ENCODE measurements around the gene DRICH1. TPM values are rescaled to one million over a fixed set of nuclear protein-coding genes. Genes with fewer than 3 reads are reported as not detected.

DRICH1 gene
- polyA plus RNA-seq, 3 donors, result 1.7 TPM; not detected in 2

DNA sequence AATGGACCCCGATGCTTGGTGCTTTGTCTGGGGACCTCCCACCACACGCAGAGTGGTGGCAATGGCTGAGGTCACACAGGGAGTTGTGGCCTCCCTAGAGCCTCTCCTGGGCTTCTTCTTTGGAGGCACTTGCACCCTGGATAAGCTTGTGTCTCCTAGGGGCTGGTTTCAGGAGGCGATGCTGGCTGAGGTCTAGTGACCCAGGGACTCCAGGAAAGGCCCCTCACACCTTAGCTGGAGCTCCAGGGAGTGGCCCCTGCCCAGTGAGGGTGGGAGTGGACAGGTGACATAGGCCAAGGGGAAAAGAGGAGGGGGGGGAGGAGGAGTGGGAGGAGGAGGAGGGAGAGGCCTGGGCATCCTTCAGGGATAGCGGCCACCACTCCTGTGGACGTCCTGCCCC is 52.8 kb downstream of the DRICH1 start:
- H3K4me1 ChIP-seq (ENCODE audit: control insufficient read depth in 1 of 2, insufficient read depth in 2 of 2, low read length in 2 of 2), result no peaks in the 10 kb centered on the region
- no peak overlapping the region for H3K4me3 ChIP-seq (replicated peaks in 1 of 3; ENCODE audit: low read depth in 2 of 3, low read length in 3 of 3)
- H4K20me1 ChIP-seq (ENCODE audit: insufficient read depth, low read length), result no peaks in the 10 kb centered on the region
- Mint-ChIP-seq H3K27ac (peak overlapping the region in 1 of 7 donors; percentile 50), H3K4me1 (peaks cover 15% of the 10 kb centered on the region), H3K9me3 (peaks cover 0 to 2% (median 0%) of the 10 kb centered on the region in 7 donors), H3K4me3 (no peak overlapping the region), H3K36me3 (no peaks in the 10 kb centered on the region), H3K27me3 (ENCODE audit: low read depth in 3 of 3) (peaks cover 4 to 23% (median 16%) of the 10 kb centered on the region in 3 donors)
- no peaks in the 10 kb centered on the region for H3K79me2 ChIP-seq (ENCODE audit: insufficient read depth, low read length)
- peaks cover 0 to 8% of the 10 kb centered on the region in 2 donors for H3K27me3 ChIP-seq (ENCODE audit: control insufficient read depth in 2 of 2, insufficient read depth in 2 of 2, low read length in 2 of 2)
- H3K36me3 ChIP-seq (replicated peaks in 1 of 2; ENCODE audit: control insufficient read depth in 1 of 2, insufficient read depth in 2 of 2, low read length in 2 of 2), result no peaks in the 10 kb centered on the region
- intact Hi-C loops (cut with micrococcal nuclease), result no loop called here
- DNase-seq, result no peak
- WGBS (ENCODE audit: insufficient coverage), result 67% methylated on average over 3 of the region's 5 CpGs
- no peak overlapping the region for H3K4me2 ChIP-seq (replicated peaks; ENCODE audit: extremely low read depth, low read length, poor library complexity, severe bottlenecking)
- H3K9ac ChIP-seq (ENCODE audit: insufficient read depth, low read length, poor library complexity, severe bottlenecking), result no peak overlapping the region
- TF ChIP-seq CTCF (IDR thresholded peaks at IDR 0.05), result no peak
- H2AFZ ChIP-seq (ENCODE audit: insufficient read depth, low read depth, low read length, poor library complexity, severe bottlenecking), result no peak overlapping the region
- H3K9me3 ChIP-seq (replicated peaks in 1 of 2; ENCODE audit: control insufficient read depth in 1 of 2, insufficient read depth in 1 of 2, low read length in 2 of 2), result no peaks in the 10 kb centered on the region
- H3K27ac ChIP-seq (ENCODE audit: low read depth in 1 of 2, low read length in 2 of 2), result no peak overlapping the region

GRCh38 chr22:23578306-23578705 is 53.8 kb downstream of the DRICH1 start:
- H3K9me3 ChIP-seq (replicated peaks in 1 of 2; ENCODE audit: control insufficient read depth in 1 of 2, insufficient read depth in 1 of 2, low read length in 2 of 2), result no peaks in the 10 kb centered on the region
- no peaks in the 10 kb centered on the region for H3K79me2 ChIP-seq (ENCODE audit: insufficient read depth, low read length)
- no peak overlapping the region for H3K4me3 ChIP-seq (replicated peaks in 1 of 3; ENCODE audit: low read depth in 2 of 3, low read length in 3 of 3)
- 59% methylated on average over 3 of the region's 11 CpGs for WGBS (ENCODE audit: insufficient coverage)
- H3K27me3 Mint-ChIP-seq (ENCODE audit: low read depth in 3 of 3), result peaks cover 4 to 24% (median 13%) of the 10 kb centered on the region in 3 donors
- no peak for DNase-seq
- no peaks in the 10 kb centered on the region for H3K36me3 Mint-ChIP-seq
- H3K36me3 ChIP-seq (replicated peaks in 1 of 2; ENCODE audit: control insufficient read depth in 1 of 2, insufficient read depth in 2 of 2, low read length in 2 of 2), result no peaks in the 10 kb centered on the region
- peaks cover 0 to 2% (median 0%) of the 10 kb centered on the region in 7 donors for H3K9me3 Mint-ChIP-seq
- no peaks in the 10 kb centered on the region for H3K4me1 ChIP-seq (ENCODE audit: control insufficient read depth in 1 of 2, insufficient read depth in 2 of 2, low read length in 2 of 2)
- H3K4me1 Mint-ChIP-seq, result peaks cover 15% of the 10 kb centered on the region
- no peaks in the 10 kb centered on the region for H4K20me1 ChIP-seq (ENCODE audit: insufficient read depth, low read length)
- H3K9ac ChIP-seq (ENCODE audit: insufficient read depth, low read length, poor library complexity, severe bottlenecking), result no peak overlapping the region
- no peak overlapping the region for H3K27ac Mint-ChIP-seq
- H3K4me2 ChIP-seq (replicated peaks; ENCODE audit: extremely low read depth, low read length, poor library complexity, severe bottlenecking), result no peak overlapping the region
- H3K27ac ChIP-seq (ENCODE audit: low read depth in 1 of 2, low read length in 2 of 2), result no peak overlapping the region
- no peak overlapping the region for H2AFZ ChIP-seq (ENCODE audit: insufficient read depth, low read depth, low read length, poor library complexity, severe bottlenecking)
- peaks cover 0 to 8% of the 10 kb centered on the region in 2 donors for H3K27me3 ChIP-seq (ENCODE audit: control insufficient read depth in 2 of 2, insufficient read depth in 2 of 2, low read length in 2 of 2)
- H3K4me3 Mint-ChIP-seq, result no peak overlapping the region
- TF ChIP-seq CTCF (IDR thresholded peaks at IDR 0.05), result no peak
- intact Hi-C loops (cut with micrococcal nuclease), result no loop called here

All from CD14-positive monocyte (primary cell).